ENCODE data around the gene SOX5. TPM values are rescaled to one million over a fixed set of nuclear protein-coding genes. Genes with fewer than 3 reads are reported as not detected.
"Not testable (repeated sequence)": the region's sequence is repeated elsewhere in the genome, so short reads cannot be mapped to it uniquely, and the experiment has no call there.

The SOX5 gene
- total RNA-seq, 1 donor from 2014 or later = 11.1 TPM

GRCh38 chr12:23510484-23510883 lies 439.0 kb downstream of the SOX5 start:
- DNase-seq (ENCODE audit: low spot score) = no peak
- TF ChIP-seq CTCF (IDR thresholded peaks at IDR 0.05) = no peak
- Mint-ChIP-seq H3K4me1 (ENCODE audit: low read depth) (no peaks in the 10 kb centered on the region), H3K9me3 (ENCODE audit: low read depth) (peaks cover 14% of the 10 kb centered on the region), H3K36me3 (ENCODE audit: low read depth) (peaks cover 2% of the 10 kb centered on the region), H3K4me3 (ENCODE audit: unreplicated experiment) (no peak overlapping the region), H3K27me3 (ENCODE audit: low read depth) (no peaks in the 10 kb centered on the region), H3K27ac (ENCODE audit: unreplicated experiment) (no peak overlapping the region)

GRCh38 chr12:23509832-23510231 lies 439.6 kb downstream of the SOX5 start:
- not testable (repeated sequence) for H3K4me3 Mint-ChIP-seq (ENCODE audit: unreplicated experiment); H3K4me1 Mint-ChIP-seq (ENCODE audit: low read depth); H3K27ac Mint-ChIP-seq (ENCODE audit: unreplicated experiment); H3K27me3 Mint-ChIP-seq (ENCODE audit: low read depth); H3K36me3 Mint-ChIP-seq (ENCODE audit: low read depth); DNase-seq (ENCODE audit: low spot score)
- peaks cover 14% of the 10 kb centered on the region for H3K9me3 Mint-ChIP-seq (ENCODE audit: low read depth)

- not testable (repeated sequence) for H3K9me3 Mint-ChIP-seq (ENCODE audit: low read depth); H3K4me3 Mint-ChIP-seq (ENCODE audit: unreplicated experiment); DNase-seq (ENCODE audit: low spot score); H3K36me3 Mint-ChIP-seq (ENCODE audit: low read depth); H3K27ac Mint-ChIP-seq (ENCODE audit: unreplicated experiment); H3K4me1 Mint-ChIP-seq (ENCODE audit: low read depth); H3K27me3 Mint-ChIP-seq (ENCODE audit: low read depth)
Observed at GRCh38 chr12:23507785-23508184, 441.7 kb downstream of the SOX5 start.

- H3K27me3 Mint-ChIP-seq (ENCODE audit: low read depth); H3K36me3 Mint-ChIP-seq (ENCODE audit: low read depth); H3K4me1 Mint-ChIP-seq (ENCODE audit: low read depth); H3K27ac Mint-ChIP-seq (ENCODE audit: unreplicated experiment); H3K4me3 Mint-ChIP-seq (ENCODE audit: unreplicated experiment); H3K9me3 Mint-ChIP-seq (ENCODE audit: low read depth); DNase-seq (ENCODE audit: low spot score): not testable (repeated sequence)
Observed at GRCh38 chr12:23505736-23506135, 443.7 kb downstream of the SOX5 start.

- H3K9me3 Mint-ChIP-seq (ENCODE audit: low read depth) = no peaks in the 10 kb centered on the region
- DNase-seq (ENCODE audit: low spot score) = no peak
- TF ChIP-seq CTCF (IDR thresholded peaks at IDR 0.05) = no peak
- no peak overlapping the region for H3K4me3 Mint-ChIP-seq (ENCODE audit: unreplicated experiment)
- H3K4me1 Mint-ChIP-seq (ENCODE audit: low read depth) = no peaks in the 10 kb centered on the region
- H3K27me3 Mint-ChIP-seq (ENCODE audit: low read depth) = no peaks in the 10 kb centered on the region
- no peaks in the 10 kb centered on the region for H3K36me3 Mint-ChIP-seq (ENCODE audit: low read depth)
- no peak overlapping the region for H3K27ac Mint-ChIP-seq (ENCODE audit: unreplicated experiment)
Observed at GRCh38 chr12:23504641-23505399, 444.6 kb downstream of the SOX5 start.

GRCh38 chr12:23504043-23504442 lies 445.4 kb downstream of the SOX5 start:
- Mint-ChIP-seq H3K9me3 (ENCODE audit: low read depth) (peaks cover 1% of the 10 kb centered on the region), H3K4me3 (ENCODE audit: unreplicated experiment) (no peak overlapping the region), H3K27ac (ENCODE audit: unreplicated experiment) (no peak overlapping the region), H3K36me3 (ENCODE audit: low read depth) (no peaks in the 10 kb centered on the region), H3K4me1 (ENCODE audit: low read depth) (no peaks in the 10 kb centered on the region), H3K27me3 (ENCODE audit: low read depth) (no peaks in the 10 kb centered on the region)
- TF ChIP-seq CTCF (IDR thresholded peaks at IDR 0.05) = no peak
- no peak for DNase-seq (ENCODE audit: low spot score)

- no peak for TF ChIP-seq CTCF (IDR thresholded peaks at IDR 0.05)
- Mint-ChIP-seq H3K27me3 (ENCODE audit: low read depth) (no peaks in the 10 kb centered on the region), H3K9me3 (ENCODE audit: low read depth) (peaks cover 6% of the 10 kb centered on the region), H3K4me1 (ENCODE audit: low read depth) (no peaks in the 10 kb centered on the region), H3K4me3 (ENCODE audit: unreplicated experiment) (no peak overlapping the region), H3K27ac (ENCODE audit: unreplicated experiment) (no peak overlapping the region), H3K36me3 (ENCODE audit: low read depth) (no peaks in the 10 kb centered on the region)
- DNase-seq (ENCODE audit: low spot score) = no peak
Observed at GRCh38 chr12:23503544-23503943, 445.9 kb downstream of the SOX5 start.

Measured in chondrocyte (in vitro differentiated cells).